Activated naive CD8-positive, alpha-beta T cell treated with anti-CD3 and anti-CD28 coated beads, Interleukin-2, amount 50 U/mL, for 16 hours (primary cell): ENCODE data around the gene PLCG2.
"Not testable (repeated sequence)": the region's sequence is repeated elsewhere in the genome, so short reads cannot be mapped to it uniquely, and the experiment has no call there.

ENCODE experiments used
- DNase-seq: peaks from one replicate; pipeline ENCODE4 v3.0.0-alpha.2; 2020; ENCODE audit warnings: low read depth, low spot score

The PLCG2 gene

GRCh38 chr16:81778861-81779535 is at the start of gene PLCG2:
TSS of gene PLCG2 (plus strand) at chr16:81779291. CDS start at chr16:81785990, 6,699 bp downstream.
- DNase-seq: peak; percentile 22

- no peak for DNase-seq
Observed at GRCh38 chr16:81729451-81729850, 49.6 kb upstream of the PLCG2 start.

GRCh38 chr16:81730090-81731051 is 48.7 kb upstream of the PLCG2 start:
- DNase-seq: peak; percentile 6

- DNase-seq: no peak
Observed at GRCh38 chr16:81731649-81732048, 47.4 kb upstream of the PLCG2 start.

- DNase-seq: no peak
Observed at GRCh38 chr16:81732699-81733098, 46.4 kb upstream of the PLCG2 start.

GRCh38 chr16:81733295-81733694 is 45.8 kb upstream of the PLCG2 start:
- DNase-seq: no peak

- DNase-seq: no peak
Observed at GRCh38 chr16:81734632-81735434, 44.3 kb upstream of the PLCG2 start.

- DNase-seq: peak; percentile 68
Observed at GRCh38 chr16:81737885-81738536, 41.1 kb upstream of the PLCG2 start.

GRCh38 chr16:81738783-81739496 is 40.2 kb upstream of the PLCG2 start:
- DNase-seq: no peak

GRCh38 chr16:81739503-81739902 is 39.6 kb upstream of the PLCG2 start:
- DNase-seq: no peak

GRCh38 chr16:81740169-81740568 is 38.9 kb upstream of the PLCG2 start:
- DNase-seq: no peak

- not testable (repeated sequence) for DNase-seq
Observed at GRCh38 chr16:81741430-81741770, 37.7 kb upstream of the PLCG2 start.

- no peak for DNase-seq
Observed at GRCh38 chr16:81744385-81744784, 34.7 kb upstream of the PLCG2 start.

- DNase-seq: no peak
Observed at GRCh38 chr16:81744911-81745310, 34.2 kb upstream of the PLCG2 start.

GRCh38 chr16:81745704-81746558 is 33.2 kb upstream of the PLCG2 start:
- DNase-seq: peak; percentile 49

- DNase-seq: no peak
Observed at GRCh38 chr16:81746566-81746965, 32.5 kb upstream of the PLCG2 start.

GRCh38 chr16:81748476-81749198 is 30.5 kb upstream of the PLCG2 start:
- DNase-seq: no peak

GRCh38 chr16:81752225-81752875 is 26.7 kb upstream of the PLCG2 start:
- DNase-seq: no peak

GRCh38 chr16:81752876-81753227 is 26.2 kb upstream of the PLCG2 start:
- no peak for DNase-seq
